HepG2 (cell line): ENCODE measurements around the gene CAPS. TPM values are rescaled to one million over a fixed set of nuclear protein-coding genes. Genes with fewer than 3 reads are reported as not detected.

Source experiments
- ATF4 ChIP-seq, 2 experiments: fragments of 450-650 bp in 1 of 2; sonication (generic) in 1 of 2; formaldehyde crosslinking; IDR thresholded peaks; 2 replicates each; pipeline versions ENCODE4 v1.5.0 to v1.8.0; 2020 to 2022; ENCODE audit warnings: mild to moderate bottlenecking in 1 of 2, missing genetic modification reagents in 1 of 2
- CEBPG ChIP-seq: IDR thresholded peaks from 2 replicates; pipeline ENCODE4 v1.6.1; 2016
- GZF1 ChIP-seq: sonication (generic); formaldehyde crosslinking; IDR thresholded peaks from 2 replicates; pipeline ENCODE4 v1.5.1; 2020; ENCODE audit warnings: mild to moderate bottlenecking, missing genetic modification reagents
- KAT8 ChIP-seq: IDR thresholded peaks from 2 replicates; pipeline ENCODE4 v1.6.1; 2016; ENCODE audit warnings: missing genetic modification reagents, missing compliant biosample characterization
- KDM1A ChIP-seq: IDR thresholded peaks from 2 replicates; pipeline ENCODE4 v1.6.1; 2016; ENCODE audit warnings: missing compliant biosample characterization
- SUZ12 ChIP-seq: fragments of 150-350 bp; IDR thresholded peaks from 2 replicates; pipeline ENCODE4 v1.6.1; 2014; ENCODE audit warnings: low read depth, low read length
- TCF7L2 ChIP-seq: IDR thresholded peaks from 2 replicates; pipeline ENCODE4 v1.6.1; 2011; ENCODE audit warnings: mild to moderate bottlenecking, low read depth, low read length, moderate library complexity
- ZFP37 ChIP-seq: sonication (generic); formaldehyde crosslinking; IDR thresholded peaks from 2 replicates; pipeline ENCODE4 v1.4.0; 2020; ENCODE audit warnings: missing genetic modification reagents, borderline replicate concordance
- ZNF17 ChIP-seq: sonication (generic); formaldehyde crosslinking; IDR thresholded peaks from 2 replicates; pipeline ENCODE4 v1.5.0; 2020; ENCODE audit warnings: mild to moderate bottlenecking, missing genetic modification reagents
- ZNF3 ChIP-seq: IDR thresholded peaks from 2 replicates; pipeline ENCODE4 v1.7.0; 2017; ENCODE audit warnings: inconsistent platforms
- ZNF431 ChIP-seq: sonication (generic); formaldehyde crosslinking; IDR thresholded peaks from 2 replicates; pipeline ENCODE4 v1.9.0; 2022; ENCODE audit warnings: missing genetic modification reagents, low read depth, mild to moderate bottlenecking, borderline replicate concordance
- ZNF496 ChIP-seq: sonication (generic); formaldehyde crosslinking; IDR thresholded peaks from 2 replicates; pipeline ENCODE4 v1.8.1; 2023; ENCODE audit warnings: mild to moderate bottlenecking, moderate library complexity, missing genetic modification reagents; ENCODE audit not compliant: insufficient replicate concordance
- ZZZ3 ChIP-seq: sonication (generic); formaldehyde crosslinking; IDR thresholded peaks from 2 replicates; pipeline ENCODE4 v1.4.0; 2020; ENCODE audit warnings: missing genetic modification reagents, mild to moderate bottlenecking, borderline replicate concordance
- polyA plus RNA-seq, 8 experiments: library from polyadenylated mRNA; depleted of rRNA in 3 of 8; stranded (reverse) in 7 of 8; unstranded in 1 of 8; fragments of >200 nt; fragmentation: Illumina TruSeq in 4 of 8; extraction: Trizol in 4 of 8; gene quantifications; 2 replicates each; pipeline versions ENCODE4 v1.2.1 to v1.2.3, GENCODE V29; 2011 to 2016; ENCODE audit warnings: low read depth in 4 of 8, missing spikeins in 1 of 8, mixed read lengths in 1 of 8; ENCODE audit not compliant: insufficient read depth in 1 of 8
- total RNA-seq, 5 experiments: library from RNA; depleted of rRNA; stranded (reverse); fragments of >200 nt; fragmentation: Illumina TruSeq; extraction: Trizol; gene quantifications; 2 replicates each; pipeline ENCODE4 v1.2.3, GENCODE V29; 2016; ENCODE audit warnings: low read depth in 1 of 5
- TF ChIP-seq, protein P1 (sequence below): sonication (generic); formaldehyde crosslinking; IDR thresholded peaks from 2 replicates; pipeline ENCODE4 v1.4.0; 2020; ENCODE audit warnings: mild to moderate bottlenecking, missing genetic modification reagents
- TF ChIP-seq, protein P2 (sequence below), 2 experiments: sonication (generic) in 1 of 2; formaldehyde crosslinking in 1 of 2; IDR thresholded peaks; 2 replicates each; pipeline versions ENCODE4 v1.4.0 to v1.6.1; 2018 to 2020; ENCODE audit warnings: missing genetic modification reagents in 2 of 2, borderline replicate concordance in 1 of 2, low read depth in 1 of 2, mild to moderate bottlenecking in 1 of 2, missing biosample characterization in 1 of 2
- TF ChIP-seq, protein P3 (sequence below): sonication (generic); formaldehyde crosslinking; IDR thresholded peaks from 2 replicates; pipeline ENCODE4 v1.8.1; 2023; ENCODE audit warnings: mild to moderate bottlenecking, missing genetic modification reagents, borderline replicate concordance
- TF ChIP-seq, protein P4 (sequence below): sonication (generic); formaldehyde crosslinking; IDR thresholded peaks from 2 replicates; pipeline ENCODE4 v1.4.0; 2020; ENCODE audit warnings: low read depth, mild to moderate bottlenecking, missing genetic modification reagents

CAPS gene
- total and polyA plus RNA-seq, 2 of the 13 experiments (the other 11 are each of a cell fraction or from before 2014, with no cell fraction given): 3.1 TPM

DNA sequence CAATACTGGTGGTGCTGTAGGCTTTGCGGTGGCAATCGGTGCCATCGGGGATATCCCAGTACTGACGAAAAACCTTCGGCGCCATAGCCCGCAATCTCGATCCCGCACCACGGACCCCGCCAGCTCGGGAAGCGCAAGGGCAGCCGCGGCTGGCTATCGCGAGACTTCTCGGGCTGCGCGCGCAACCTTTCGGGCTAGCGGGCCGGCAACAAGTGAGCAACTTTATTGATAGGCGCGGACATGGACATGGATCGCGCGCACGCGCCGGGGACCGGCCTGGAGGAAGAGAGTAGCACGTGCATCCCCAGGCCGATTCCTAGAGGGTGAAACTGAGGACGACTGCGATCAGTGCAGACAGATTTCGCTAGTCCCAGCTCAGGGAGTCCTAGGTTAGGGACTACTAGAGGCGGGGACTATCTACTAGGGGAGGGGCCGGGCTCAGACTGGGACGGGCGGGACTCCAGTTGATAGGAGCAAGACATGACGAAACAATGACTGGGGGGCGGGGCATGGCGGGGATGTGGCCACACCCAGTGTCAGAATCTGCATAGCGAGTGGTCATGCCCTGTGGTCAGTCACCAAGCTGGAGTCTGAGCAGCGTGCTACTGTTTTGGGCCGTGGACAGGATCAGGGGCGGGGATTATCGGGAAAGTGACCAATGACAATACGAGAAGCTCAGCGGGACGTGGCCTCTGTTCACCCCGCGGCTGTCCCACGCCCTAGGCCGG lies 10.3 kb upstream of the CAPS start, which contains the start of gene NDUFA11 (continued):
- TF ChIP-seq, protein P1, sequence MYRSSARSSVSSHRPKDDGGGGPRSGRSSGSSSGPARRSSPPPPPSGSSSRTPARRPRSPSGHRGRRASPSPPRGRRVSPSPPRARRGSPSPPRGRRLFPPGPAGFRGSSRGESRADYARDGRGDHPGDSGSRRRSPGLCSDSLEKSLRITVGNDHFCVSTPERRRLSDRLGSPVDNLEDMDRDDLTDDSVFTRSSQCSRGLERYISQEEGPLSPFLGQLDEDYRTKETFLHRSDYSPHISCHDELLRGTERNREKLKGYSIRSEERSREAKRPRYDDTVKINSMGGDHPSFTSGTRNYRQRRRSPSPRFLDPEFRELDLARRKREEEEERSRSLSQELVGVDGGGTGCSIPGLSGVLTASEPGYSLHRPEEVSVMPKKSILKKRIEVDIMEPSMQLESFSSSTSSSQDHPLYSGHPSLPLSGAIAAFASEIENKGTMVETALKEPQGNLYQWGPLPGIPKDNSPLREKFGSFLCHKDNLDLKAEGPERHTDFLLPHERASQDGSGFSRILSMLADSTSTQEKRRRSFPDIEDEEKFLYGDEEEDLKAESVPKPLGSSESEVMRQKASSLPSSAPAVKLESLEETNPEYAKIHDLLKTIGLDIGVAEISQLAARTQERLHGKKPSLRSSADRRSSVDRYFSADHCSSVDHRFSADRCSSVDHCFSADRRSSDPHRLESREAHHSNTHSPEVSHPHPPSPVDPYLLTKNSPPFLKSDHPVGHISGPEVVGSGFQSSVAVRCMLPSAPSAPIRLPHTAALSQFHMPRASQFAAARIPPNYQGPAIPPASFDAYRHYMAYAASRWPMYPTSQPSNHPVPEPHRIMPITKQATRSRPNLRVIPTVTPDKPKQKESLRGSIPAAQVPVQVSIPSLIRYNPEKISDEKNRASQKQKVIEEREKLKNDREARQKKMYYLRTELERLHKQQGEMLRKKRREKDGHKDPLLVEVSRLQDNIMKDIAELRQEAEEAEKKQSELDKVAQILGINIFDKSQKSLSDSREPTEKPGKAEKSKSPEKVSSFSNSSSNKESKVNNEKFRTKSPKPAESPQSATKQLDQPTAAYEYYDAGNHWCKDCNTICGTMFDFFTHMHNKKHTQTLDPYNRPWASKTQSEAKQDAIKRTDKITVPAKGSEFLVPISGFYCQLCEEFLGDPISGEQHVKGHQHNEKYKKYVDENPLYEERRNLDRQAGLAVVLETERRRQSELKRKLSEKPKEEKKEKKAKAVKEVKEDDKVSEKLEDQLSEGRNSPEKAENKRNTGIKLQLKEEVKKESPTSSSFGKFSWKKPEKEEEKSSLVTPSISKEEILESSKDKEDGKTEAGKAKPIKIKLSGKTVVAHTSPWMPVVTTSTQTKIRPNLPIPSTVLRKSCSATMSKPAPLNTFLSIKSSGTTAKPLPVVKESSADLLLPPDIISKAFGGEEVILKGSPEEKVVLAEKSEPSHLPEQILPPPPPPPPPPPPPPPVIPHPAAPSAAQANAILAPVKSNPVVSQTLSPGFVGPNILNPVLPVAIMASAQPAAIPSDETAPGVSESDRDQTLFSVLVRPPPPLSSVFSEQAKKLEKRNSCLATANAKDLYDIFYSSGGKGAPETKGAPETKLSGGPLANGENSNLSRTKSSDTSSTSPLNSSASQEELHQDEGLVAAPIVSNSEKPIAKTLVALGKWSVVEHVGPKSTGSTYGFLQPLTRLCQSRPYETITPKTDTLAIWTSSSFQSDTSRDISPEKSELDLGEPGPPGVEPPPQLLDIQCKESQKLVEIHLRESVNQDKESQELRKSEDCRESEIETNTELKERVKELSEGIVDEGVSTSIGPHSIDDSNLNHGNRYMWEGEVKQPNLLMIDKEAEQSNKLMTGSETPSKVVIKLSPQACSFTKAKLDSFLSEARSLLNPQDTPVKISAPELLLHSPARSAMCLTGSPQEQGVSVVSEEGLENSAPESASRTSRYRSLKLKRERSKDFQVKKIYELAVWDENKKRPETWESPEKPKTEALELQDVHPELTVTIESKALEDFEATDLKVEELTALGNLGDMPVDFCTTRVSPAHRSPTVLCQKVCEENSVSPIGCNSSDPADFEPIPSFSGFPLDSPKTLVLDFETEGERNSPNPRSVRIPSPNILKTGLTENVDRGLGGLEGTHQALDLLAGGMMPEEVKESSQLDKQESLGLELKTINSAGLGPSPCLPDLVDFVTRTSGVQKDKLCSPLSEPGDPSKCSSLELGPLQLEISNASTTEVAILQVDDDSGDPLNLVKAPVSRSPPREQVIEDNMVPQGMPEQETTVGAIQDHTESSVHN: no peak; the same call in 1 of the 2 replicates
- TF ChIP-seq ZNF431: peak; percentile 31; the same call in 1 of the 2 replicates
- TF ChIP-seq ZNF3 (CRISPR knock-in tag): no peak
- no peak for TF ChIP-seq ZNF496 (CRISPR knock-in tag)
- peak; percentile 96 for TF ChIP-seq KAT8 (CRISPR knock-in tag)
- TF ChIP-seq, protein P2, sequence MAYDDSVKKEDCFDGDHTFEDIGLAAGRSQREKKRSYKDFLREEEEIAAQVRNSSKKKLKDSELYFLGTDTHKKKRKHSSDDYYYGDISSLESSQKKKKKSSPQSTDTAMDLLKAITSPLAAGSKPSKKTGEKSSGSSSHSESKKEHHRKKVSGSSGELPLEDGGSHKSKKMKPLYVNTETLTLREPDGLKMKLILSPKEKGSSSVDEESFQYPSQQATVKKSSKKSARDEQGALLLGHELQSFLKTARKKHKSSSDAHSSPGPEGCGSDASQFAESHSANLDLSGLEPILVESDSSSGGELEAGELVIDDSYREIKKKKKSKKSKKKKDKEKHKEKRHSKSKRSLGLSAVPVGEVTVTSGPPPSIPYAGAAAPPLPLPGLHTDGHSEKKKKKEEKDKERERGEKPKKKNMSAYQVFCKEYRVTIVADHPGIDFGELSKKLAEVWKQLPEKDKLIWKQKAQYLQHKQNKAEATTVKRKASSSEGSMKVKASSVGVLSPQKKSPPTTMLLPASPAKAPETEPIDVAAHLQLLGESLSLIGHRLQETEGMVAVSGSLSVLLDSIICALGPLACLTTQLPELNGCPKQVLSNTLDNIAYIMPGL (CRISPR knock-in tag; IDR thresholded peaks at IDR 0.05; ENCODE audit: borderline replicate concordance in 1 of 2, low read depth in 1 of 2): peak; percentile 56 to 90; a peak in 3 of 4 replicates
- TF ChIP-seq, protein P3, sequence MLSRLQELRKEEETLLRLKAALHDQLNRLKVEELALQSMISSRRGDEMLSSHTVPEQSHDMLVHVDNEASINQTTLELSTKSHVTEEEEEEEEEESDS (CRISPR knock-in tag): no peak
- peak in 1 of 2 experiments; percentile 91; a peak in 2 of 4 replicates for TF ChIP-seq ATF4 (CRISPR knock-in tag; IDR thresholded peaks at IDR 0.05)
- TF ChIP-seq, protein P4, sequence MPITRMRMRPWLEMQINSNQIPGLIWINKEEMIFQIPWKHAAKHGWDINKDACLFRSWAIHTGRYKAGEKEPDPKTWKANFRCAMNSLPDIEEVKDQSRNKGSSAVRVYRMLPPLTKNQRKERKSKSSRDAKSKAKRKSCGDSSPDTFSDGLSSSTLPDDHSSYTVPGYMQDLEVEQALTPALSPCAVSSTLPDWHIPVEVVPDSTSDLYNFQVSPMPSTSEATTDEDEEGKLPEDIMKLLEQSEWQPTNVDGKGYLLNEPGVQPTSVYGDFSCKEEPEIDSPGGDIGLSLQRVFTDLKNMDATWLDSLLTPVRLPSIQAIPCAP (CRISPR knock-in tag): no peak
- no peak for TF ChIP-seq GZF1
- no peak for TF ChIP-seq KDM1A (CRISPR knock-in tag)
- TF ChIP-seq TCF7L2: no peak
- TF ChIP-seq ZZZ3: peak; percentile 98; the same call in 1 of the 2 replicates
- TF ChIP-seq CEBPG (CRISPR knock-in tag): peak; percentile 2; the same call in 1 of the 2 replicates
- no peak for TF ChIP-seq ZFP37 (CRISPR knock-in tag)
- no peak for TF ChIP-seq SUZ12
- no peak for TF ChIP-seq ZNF17 (CRISPR knock-in tag)
